Activated naive CD8-positive, alpha-beta T cell treated with anti-CD3 and anti-CD28 coated beads, Interleukin-2, amount 50 U/mL, for 16 hours (primary cell): ENCODE data around the gene TAGLN.
"Not testable (repeated sequence)": the region's sequence is repeated elsewhere in the genome, so short reads cannot be mapped to it uniquely, and the experiment has no call there.

ENCODE experiments used
- DNase-seq: peaks from one replicate; pipeline ENCODE4 v3.0.0-alpha.2; 2020; ENCODE audit warnings: low read depth, low spot score

TAGLN gene

GRCh38 chr11:117180661-117181585 lies 18.2 kb upstream of the TAGLN start:
- DNase-seq = no peak

GRCh38 chr11:117181586-117182550 lies 17.3 kb upstream of the TAGLN start:
- DNase-seq = no peak

DNA sequence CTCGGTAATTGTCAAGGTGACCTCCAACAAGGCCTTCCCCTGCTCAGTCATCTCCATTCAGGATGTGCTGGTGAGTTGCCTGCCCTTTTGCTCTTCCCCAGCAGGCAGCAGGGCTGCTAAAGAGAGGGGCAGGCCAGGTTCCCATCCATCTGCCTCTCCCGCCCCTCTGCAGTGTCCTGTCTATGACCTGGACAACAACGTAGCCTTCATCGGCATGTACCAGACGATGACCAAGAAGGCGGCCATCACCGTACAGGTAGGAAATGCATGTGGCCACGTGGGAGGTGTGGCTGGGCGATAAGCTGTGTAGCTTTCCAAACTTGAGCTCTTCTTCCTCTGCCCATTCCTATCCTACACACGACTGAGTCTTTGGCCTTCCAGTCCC lies 16.6 kb upstream of the TAGLN start:
- no peak for DNase-seq

DNA sequence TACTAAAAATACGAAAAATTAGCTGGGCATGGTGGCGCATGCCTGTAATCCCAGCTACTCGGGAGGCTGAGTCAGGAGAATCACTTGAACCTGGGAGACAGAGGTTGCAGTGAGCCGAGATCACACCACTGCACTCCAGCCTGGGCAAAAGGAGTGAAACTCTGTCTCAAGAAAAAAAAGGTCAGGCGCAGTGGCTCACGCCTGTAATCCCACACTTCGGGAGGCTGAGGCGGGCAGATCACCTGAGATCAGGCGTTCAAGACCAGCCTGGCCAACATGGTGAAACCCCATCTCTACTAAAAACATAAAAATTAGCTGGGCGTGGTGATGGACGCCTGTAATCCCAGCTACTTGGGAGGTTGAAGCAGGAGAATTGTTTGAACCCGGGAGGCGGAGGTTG lies 16.0 kb upstream of the TAGLN start:
- not testable (repeated sequence) for DNase-seq

- DNase-seq = no peak
These were observed 15.3 kb upstream of the TAGLN start for GRCh38 chr11:117183724-117184349.

DNA sequence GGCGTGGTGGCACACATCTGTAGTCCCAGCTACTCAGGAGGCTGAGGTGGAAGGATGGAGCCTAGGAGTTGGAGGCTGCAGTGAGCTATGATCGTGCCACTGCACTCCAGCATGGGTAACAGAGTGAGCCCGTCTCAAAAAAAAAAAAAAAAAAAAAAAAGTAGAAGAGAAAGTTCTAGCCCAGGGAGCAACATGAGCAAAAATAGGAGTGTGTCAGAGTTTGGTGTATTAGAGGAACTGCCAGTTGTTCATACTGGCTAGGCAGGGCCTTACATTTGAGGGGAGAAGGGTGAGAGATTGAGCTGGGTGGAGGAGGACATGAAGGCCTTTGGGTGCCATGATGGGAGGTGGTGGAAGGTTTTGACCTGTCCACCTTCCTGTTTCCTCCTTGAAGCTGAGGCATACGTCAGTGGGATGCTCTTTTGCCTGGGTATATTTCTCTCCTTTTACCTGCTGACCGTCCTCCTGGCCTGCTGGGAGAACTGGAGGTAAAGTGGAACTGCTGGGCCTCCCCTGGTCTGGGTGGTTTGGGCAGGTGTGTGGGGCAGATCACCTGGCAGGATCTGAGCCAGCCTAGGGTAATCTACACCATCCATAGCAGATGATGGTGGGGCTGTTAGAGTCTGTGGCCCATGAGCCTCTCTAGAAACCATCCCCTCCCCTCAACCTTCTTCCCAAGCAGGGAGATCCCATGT lies 13.3 kb upstream of the TAGLN start:
- DNase-seq = no peak

DNA sequence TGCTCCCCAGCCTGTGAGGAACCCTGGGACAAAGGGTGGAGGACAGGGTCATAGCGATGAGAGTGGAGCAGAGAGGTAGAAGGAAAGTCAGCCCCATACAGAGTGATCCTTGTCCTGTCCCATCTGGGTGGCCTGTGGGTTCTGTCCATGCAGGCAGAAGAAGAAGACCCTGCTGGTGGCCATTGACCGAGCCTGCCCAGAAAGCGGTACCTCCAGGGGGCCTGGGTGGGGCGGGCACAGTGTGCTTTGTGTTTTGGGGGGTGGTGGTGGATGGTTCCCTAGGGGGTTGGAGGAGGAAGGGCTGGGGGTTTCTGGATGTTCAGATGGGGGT lies 12.8 kb upstream of the TAGLN start:
- no peak for DNase-seq

GRCh38 chr11:117187007-117187406 lies 12.2 kb upstream of the TAGLN start:
- no peak for DNase-seq

DNA sequence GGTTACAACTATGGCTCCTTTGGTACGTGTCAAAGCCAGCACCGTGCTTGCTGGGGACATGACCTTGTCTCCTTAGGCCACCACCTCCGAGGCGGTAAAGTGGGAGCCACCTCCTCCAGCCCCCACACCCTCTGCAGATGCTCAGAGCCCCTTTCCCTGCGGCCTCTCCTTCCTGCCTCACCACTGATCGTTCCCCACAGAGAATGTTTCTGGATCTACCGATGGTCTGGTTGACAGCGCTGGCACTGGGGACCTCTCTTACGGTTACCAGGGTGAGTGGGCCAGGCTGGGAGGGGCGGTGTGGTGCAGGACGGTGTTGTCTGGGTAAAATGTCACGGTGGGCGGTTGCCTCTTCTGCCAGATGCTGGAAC lies 11.8 kb upstream of the TAGLN start:
- DNase-seq = no peak

GRCh38 chr11:117187799-117188481 lies 11.2 kb upstream of the TAGLN start:
- no peak for DNase-seq

- no peak for DNase-seq
These were observed 10.5 kb upstream of the TAGLN start for GRCh38 chr11:117188620-117189081.

GRCh38 chr11:117189191-117189940 lies 9.8 kb upstream of the TAGLN start:
- DNase-seq = no peak

DNA sequence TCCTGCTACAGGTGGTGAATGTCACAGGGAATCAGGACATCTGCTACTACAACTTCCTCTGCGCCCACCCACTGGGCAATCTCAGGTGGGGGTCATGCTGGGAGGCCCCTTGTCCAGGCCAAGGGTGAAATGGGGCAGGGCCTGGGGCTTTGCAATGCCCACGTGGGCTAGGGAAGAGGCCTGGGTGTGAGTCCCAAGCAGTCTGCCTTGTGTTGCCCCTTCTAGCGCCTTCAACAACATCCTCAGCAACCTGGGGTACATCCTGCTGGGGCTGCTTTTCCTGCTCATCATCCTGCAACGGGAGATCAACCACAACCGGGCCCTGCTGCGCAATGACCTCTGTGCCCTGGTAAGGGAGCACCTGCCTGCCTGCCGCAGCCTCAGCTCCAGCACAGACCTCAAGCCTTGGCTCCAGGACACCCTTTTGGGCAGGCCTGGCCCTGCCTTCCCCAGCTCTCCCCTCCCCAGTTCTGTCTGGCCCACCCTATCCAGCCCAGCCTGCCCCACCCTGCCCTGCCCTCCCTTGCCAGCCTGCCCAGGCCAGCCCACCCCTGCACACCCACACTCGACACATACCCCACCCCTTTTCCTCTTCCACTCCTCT lies 9.1 kb upstream of the TAGLN start:
- no peak for DNase-seq

GRCh38 chr11:117191680-117192400 lies 7.3 kb upstream of the TAGLN start:
- no peak for DNase-seq

DNA sequence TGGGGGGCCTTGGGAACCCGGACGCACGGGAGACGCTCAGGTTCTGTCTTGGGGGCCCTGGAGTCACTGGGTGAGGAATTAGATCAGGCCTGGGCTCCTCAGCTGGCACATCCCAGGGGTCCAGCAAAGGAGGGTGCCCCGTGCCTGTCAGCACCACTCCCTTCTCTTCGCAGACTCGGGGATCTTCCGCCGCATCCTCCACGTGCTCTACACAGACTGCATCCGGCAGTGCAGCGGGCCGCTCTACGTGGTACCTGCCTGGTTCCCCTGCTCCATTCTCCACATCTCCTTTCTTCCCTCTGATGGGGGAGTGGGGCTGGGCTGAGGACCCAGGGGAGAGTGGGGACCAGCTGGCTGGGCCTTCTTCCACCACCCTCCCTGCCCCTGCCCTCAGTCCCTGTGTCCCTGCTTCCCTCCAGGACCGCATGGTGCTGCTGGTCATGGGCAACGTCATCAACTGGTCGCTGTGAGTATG lies 6.7 kb upstream of the TAGLN start:
- no peak for DNase-seq

DNA sequence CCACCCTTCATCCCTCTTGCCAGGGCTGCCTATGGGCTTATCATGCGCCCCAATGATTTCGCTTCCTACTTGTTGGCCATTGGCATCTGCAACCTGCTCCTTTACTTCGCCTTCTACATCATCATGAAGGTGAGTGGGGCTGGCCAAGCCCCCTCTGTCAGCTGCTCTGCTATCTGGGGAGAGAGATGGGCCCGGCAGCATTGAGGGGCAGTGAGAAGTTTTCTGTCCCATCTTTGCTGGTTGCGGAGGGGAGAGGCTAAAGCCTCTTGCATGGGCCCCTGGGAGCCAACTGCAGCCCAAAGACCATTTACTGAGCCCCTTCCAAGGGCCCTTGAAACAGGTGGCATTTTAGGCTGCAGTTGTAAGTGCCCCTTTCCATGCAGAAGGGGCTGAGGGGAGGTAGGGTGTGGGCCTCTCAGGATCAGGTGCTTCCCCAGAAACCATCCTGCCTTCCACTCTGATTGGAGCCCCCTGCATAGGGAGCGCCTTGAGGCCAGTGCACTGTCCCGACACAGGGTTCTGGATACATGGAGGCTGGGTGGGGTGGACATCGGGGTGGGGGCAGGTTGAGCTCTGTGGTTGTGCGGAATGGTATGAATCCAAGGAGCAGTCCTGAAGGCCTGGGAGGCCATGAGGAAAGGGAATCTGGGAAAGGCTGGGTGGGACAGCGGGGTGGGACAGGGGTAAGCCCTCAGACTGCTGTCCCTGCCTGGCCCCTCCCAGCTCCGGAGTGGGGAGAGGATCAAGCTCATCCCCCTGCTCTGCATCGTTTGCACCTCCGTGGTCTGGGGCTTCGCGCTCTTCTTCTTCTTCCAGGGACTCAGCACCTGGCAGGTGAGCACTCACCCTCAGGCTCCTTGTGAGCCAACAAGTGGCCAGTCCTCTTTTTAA lies 5.8 kb upstream of the TAGLN start:
- DNase-seq = no peak

- no peak for DNase-seq
These were observed 4.9 kb upstream of the TAGLN start for GRCh38 chr11:117194267-117194666.

DNA sequence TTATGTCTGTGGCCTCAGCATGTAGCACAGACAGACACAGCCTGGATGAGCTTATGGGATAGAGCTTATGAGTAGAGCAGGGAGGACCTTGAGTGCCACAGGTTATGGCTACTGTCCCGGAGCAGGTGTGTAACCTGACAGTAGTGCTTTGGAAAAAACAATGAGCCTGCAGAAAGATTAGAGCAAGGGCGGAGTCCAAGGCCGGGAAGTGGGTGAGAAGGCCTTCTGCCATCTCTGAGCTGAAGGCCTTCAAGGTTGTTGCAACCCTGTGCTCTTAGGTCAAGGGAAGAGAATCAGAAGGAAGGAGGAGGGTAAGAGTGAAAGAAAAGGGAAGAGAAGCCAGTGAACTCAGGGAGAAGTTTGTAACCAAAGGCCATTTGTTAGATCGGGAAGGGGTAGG lies 3.9 kb upstream of the TAGLN start:
- DNase-seq = no peak
